GM12878 (cell line): Measurements from ENCODE around the gene IGFBP6. TPM values are rescaled to one million over a fixed set of nuclear protein-coding genes. Genes with fewer than 3 reads are reported as not detected.

Experiments used
- ATAC-seq: fragments of 200-7000 bp; cut with Tn5 transposase; 3 replicates; pipeline ENCODE4 v1.9.1; 2020; ENCODE audit warnings: mild to moderate bottlenecking, moderate library complexity
- BruUV-seq: library from RNA; stranded (reverse); fragments of 400-500 nt; replicated peaks from 2 replicates; lab custom pipeline; 2021; lab: Mats Ljungman, UMichigan
- CTCF ChIA-PET: fragments of 300-600 bp; sonication (Branson Sonifier 250); formaldehyde crosslinking; extraction: SDS; loops from one replicate; lab custom pipeline; 2021; ENCODE audit warnings: inconsistent platforms; lab: Yijun Ruan, JAX
- POLR2A ChIA-PET: fragments of 350-600 bp; formaldehyde crosslinking; extraction: SDS; loops from one replicate; lab custom pipeline; 2021; ENCODE audit warnings: inconsistent platforms; lab: Charles Lee
- RAD21 ChIA-PET: fragments of 300-600 bp; sonication (Branson Sonifier 250); formaldehyde crosslinking; loops from one replicate; lab custom pipeline; 2023; ENCODE audit warnings: antibody characterized with exemption; ENCODE audit not compliant: unreplicated experiment; lab: Charles Lee
- SMC1A ChIA-PET: fragments of 300-600 bp; sonication (Branson Sonifier 250); formaldehyde crosslinking; loops from one replicate; lab custom pipeline; 2023; ENCODE audit not compliant: unreplicated experiment, uncharacterized antibody; lab: Charles Lee
- DNase-seq: peaks from one replicate; pipeline ENCODE4 v3.0.0-alpha.2; 2011; ENCODE audit warnings: low read depth, low spot score
- FAIRE-seq: peaks from 3 replicates; lab custom pipeline; 2011; peaks lifted over from hg19 to GRCh38; lab: Jason Lieb, UNC
- H2AFZ ChIP-seq: 2 replicates; pipeline ENCODE4 v1.6.0; 2011; ENCODE audit warnings: low read depth, low read length, control low read depth; ENCODE audit not compliant: control insufficient read depth
- H3K27ac ChIP-seq: 2 replicates; pipeline ENCODE4 v1.5.1; 2011; ENCODE audit warnings: control low read depth; ENCODE audit not compliant: control insufficient read depth, insufficient read depth
- H3K27me3 ChIP-seq, 2 experiments: replicated peaks in 1 of 2; 2 replicates each; pipeline versions ENCODE4 v1.6.0 to v1.6.1; 2011; ENCODE audit warnings: low read length in 1 of 2; ENCODE audit not compliant: control insufficient read depth in 2 of 2, insufficient read depth in 2 of 2
- H3K36me3 ChIP-seq, 2 experiments: 2 replicates each; pipeline ENCODE4 v1.5.1; 2011; ENCODE audit warnings: low read length in 1 of 2; ENCODE audit not compliant: control insufficient read depth in 2 of 2, insufficient read depth in 2 of 2
- H3K4me1 ChIP-seq: 2 replicates; pipeline ENCODE4 v1.6.1; 2011; ENCODE audit warnings: mild to moderate bottlenecking, low read length, moderate library complexity, mixed read lengths; ENCODE audit not compliant: control insufficient read depth, insufficient read depth
- H3K4me2 ChIP-seq: 2 replicates; pipeline ENCODE4 v1.6.0; 2011; ENCODE audit warnings: control low read depth; ENCODE audit not compliant: control insufficient read depth, insufficient read depth
- H3K4me3 ChIP-seq: fragments of 200-600 bp; sonication (generic); 2 replicates; pipeline ENCODE4 v1.5.1; 2016
- H3K79me2 ChIP-seq: 2 replicates; pipeline ENCODE4 v1.6.0; 2011; ENCODE audit warnings: low read length; ENCODE audit not compliant: control insufficient read depth, insufficient read depth
- H3K9ac ChIP-seq: 2 replicates; pipeline ENCODE4 v1.8.0; 2011; ENCODE audit warnings: low read length, control low read depth, mixed read lengths; ENCODE audit not compliant: control insufficient read depth, insufficient read depth
- H3K9me3 ChIP-seq: replicated peaks from 3 replicates; pipeline ENCODE4 v1.5.1; 2011; ENCODE audit warnings: mild to moderate bottlenecking, low read length; ENCODE audit not compliant: control insufficient read depth, insufficient read depth
- H4K20me1 ChIP-seq: 2 replicates; pipeline ENCODE4 v1.6.0; 2011; ENCODE audit not compliant: control insufficient read depth, insufficient read depth
- BACH1 ChIP-seq: fragments of 450-650 bp; IDR thresholded peaks from 2 replicates; pipeline ENCODE4 v1.6.1; 2017; ENCODE audit warnings: mild to moderate bottlenecking, borderline replicate concordance
- BCL11A ChIP-seq: IDR thresholded peaks from 2 replicates; pipeline ENCODE4 v1.6.1; 2011; ENCODE audit warnings: low read depth, low read length
- BHLHE40 ChIP-seq, 2 experiments: fragments of 450-650 bp in 1 of 2; IDR thresholded peaks; 2 replicates each; pipeline ENCODE4 v1.6.1; 2011 to 2017; ENCODE audit warnings: low read depth in 2 of 2, borderline replicate concordance in 1 of 2, improper control_type of control experiment in 1 of 2, low read length in 1 of 2, mild to moderate bottlenecking in 1 of 2
- E2F4 ChIP-seq: IDR thresholded peaks from 2 replicates; pipeline ENCODE4 v1.6.1; 2012; ENCODE audit warnings: low read depth, low read length, improper control_type of control experiment
- EZH2 ChIP-seq: IDR thresholded peaks from 2 replicates; pipeline ENCODE4 v1.6.1; 2012; ENCODE audit warnings: low read depth, mild to moderate bottlenecking, control low read depth, inconsistent platforms, low read length, borderline replicate concordance; ENCODE audit not compliant: control insufficient read depth
- JUNB ChIP-seq: IDR thresholded peaks from 2 replicates; pipeline ENCODE4 v1.6.1; 2016; ENCODE audit warnings: antibody characterized with exemption, mild to moderate bottlenecking
- NFIC ChIP-seq: IDR thresholded peaks from 2 replicates; pipeline ENCODE4 v1.6.1; 2012; ENCODE audit warnings: low read depth, mild to moderate bottlenecking, inconsistent platforms, low read length, moderate library complexity
- RB1 ChIP-seq: fragments of 450-650 bp; formaldehyde crosslinking; IDR thresholded peaks from 2 replicates; pipeline ENCODE4 v1.6.1; 2017; ENCODE audit warnings: mild to moderate bottlenecking, borderline replicate concordance
- RFX5 ChIP-seq: IDR thresholded peaks from 2 replicates; pipeline ENCODE4 v1.6.1; 2011; ENCODE audit warnings: low read depth, low read length, improper control_type of control experiment
- SRF ChIP-seq, 2 experiments: IDR thresholded peaks; 2 replicates each; pipeline ENCODE4 v1.6.1; 2011; ENCODE audit warnings: low read depth in 2 of 2, low read length in 2 of 2, mild to moderate bottlenecking in 1 of 2, moderate library complexity in 1 of 2
- SUPT20H ChIP-seq: IDR thresholded peaks from 2 replicates; pipeline ENCODE4 v1.6.1; 2011; ENCODE audit warnings: low read depth, mild to moderate bottlenecking, low read length, moderate library complexity, borderline replicate concordance; ENCODE audit not compliant: control insufficient read depth
- TBL1XR1 ChIP-seq: IDR thresholded peaks from 2 replicates; pipeline ENCODE4 v1.6.1; 2012; ENCODE audit warnings: low read depth, low read length, improper control_type of control experiment
- USF1 ChIP-seq: IDR thresholded peaks from 2 replicates; pipeline ENCODE4 v1.6.1; 2011; ENCODE audit warnings: borderline replicate concordance, low read depth, mild to moderate bottlenecking, moderate library complexity, mixed read lengths, low read length; ENCODE audit not compliant: insufficient read depth; ENCODE audit errors: extremely low read length
- ZNF24 ChIP-seq: fragments of 450-650 bp; IDR thresholded peaks from 2 replicates; pipeline ENCODE4 v1.6.1; 2017; ENCODE audit warnings: antibody characterized with exemption, mild to moderate bottlenecking
- ZZZ3 ChIP-seq: IDR thresholded peaks from 2 replicates; pipeline ENCODE4 v1.6.1; 2011; ENCODE audit warnings: low read depth; ENCODE audit not compliant: control insufficient read depth, insufficient read length
- WGBS: methylation state at CpG from one replicate; pipeline ENCODE4 v1.1.6; 2016; ENCODE audit warnings: low lambda C conversion rate; ENCODE audit not compliant: insufficient replicate concordance, insufficient coverage; ENCODE audit errors: missing lambda C conversion rate; 5-methylcytosine and 5-hydroxymethylcytosine counted together
- in situ Hi-C: fragments of 300-500 bp; cut with MboI; formaldehyde crosslinking; loops from 9 replicates; pipeline ENCODE4 v1.14.3; 2018; ENCODE audit warnings: mixed read lengths
- intact Hi-C: fragments of 100-400 bp; cut with micrococcal nuclease; formaldehyde crosslinking; loops from one replicate; pipeline ENCODE4 v1.14.2; 2022; ENCODE audit not compliant: unreplicated experiment
- polyA plus RNA-seq, 11 experiments: library from polyadenylated mRNA; depleted of rRNA in 4 of 11; unstranded in 6 of 11; stranded (reverse) in 5 of 11; fragments of >200 nt; fragmentation: Nextera tagmentation in 4 of 11; fragmentation: Illumina TruSeq in 1 of 11; extraction: Ambion mirVana in 4 of 11; extraction: Trizol in 1 of 11; gene quantifications; 1 replicate in 1 of 11; 2 replicates in 10 of 11; pipeline versions ENCODE4 v1.2.1 to v1.2.3, GENCODE V29; 2011 to 2016; ENCODE audit warnings: inconsistent platforms in 2 of 11, missing spikeins in 2 of 11, low read depth in 1 of 11
- total RNA-seq, 4 experiments: library from RNA; depleted of rRNA in 3 of 4; stranded (reverse); fragments of >200 nt in 3 of 4; fragmentation: Illumina TruSeq in 1 of 4; extraction: Trizol in 1 of 4; gene quantifications; 2 replicates each; pipeline versions ENCODE4 v1.2.1 to v1.2.3, GENCODE V29; 2013 to 2021

The IGFBP6 gene
- total and polyA plus RNA-seq, 10 of the 15 experiments (the other 5 are each of a cell fraction or from before 2014, with no cell fraction given), result 0.09 to 0.87 (median 0.56) TPM; not detected in 3

GRCh38 chr12:53118751-53119300, 21.4 kb downstream of the IGFBP6 start:
- DNase-seq (no peak), ATAC-seq (no peak), FAIRE-seq (no peak)
- BruUV-seq, result no TSS peak
- no peak overlapping the region for H2AFZ ChIP-seq
- no peak overlapping the region for H3K27ac ChIP-seq
- SMC1A ChIA-PET, result no interaction called here
- no peaks in the 10 kb centered on the region for H3K79me2 ChIP-seq
- H3K4me1 ChIP-seq, result no peaks in the 10 kb centered on the region
- CTCF ChIA-PET, result interaction anchor here (1.5 kb wide), 1 partner anchor 14 kb away, joined by 5 read pairs; no protein-coding TSS in a partner anchor
- WGBS, result 34% methylated on average over 8 of the region's 8 CpGs
- H3K36me3 ChIP-seq, result no peaks in the 10 kb centered on the region
- no peak overlapping the region for H3K4me3 ChIP-seq
- RAD21 ChIA-PET, result no interaction called here
- no peak for TF ChIP-seq BCL11A
- TF ChIP-seq BHLHE40 (IDR thresholded peaks at IDR 0.05; ENCODE audit: borderline replicate concordance in 1 of 2, low read depth in 2 of 2, low read length in 1 of 2), result no peak
- TF ChIP-seq NFIC, result no peak
- no peak for TF ChIP-seq E2F4
- no peak for TF ChIP-seq TBL1XR1
- no peak for TF ChIP-seq ZNF24
- TF ChIP-seq EZH2, result no peak
- no peak for TF ChIP-seq SRF (IDR thresholded peaks at IDR 0.05; ENCODE audit: low read depth in 2 of 2, low read length in 2 of 2)
- no peak for TF ChIP-seq JUNB
- no peak for TF ChIP-seq RB1
- TF ChIP-seq SUPT20H, result no peak
- no peak for TF ChIP-seq ZZZ3
- TF ChIP-seq BACH1, result no peak
- no peak for TF ChIP-seq USF1
- TF ChIP-seq RFX5, result no peak
- no peak overlapping the region for H3K4me2 ChIP-seq
- intact Hi-C loops, result no loop called here
- POLR2A ChIA-PET, result no interaction called here
- no peak overlapping the region for H3K9ac ChIP-seq
- in situ Hi-C loops, result no loop called here
- H4K20me1 ChIP-seq, result no peaks in the 10 kb centered on the region
- H3K27me3 ChIP-seq, result no peaks in the 10 kb centered on the region
- no peaks in the 10 kb centered on the region for H3K9me3 ChIP-seq
